DMS153 (cell line): ENCODE results near the gene CNTFR.
A peak's percentile ranks its signal among the peaks of the same experiment; 100 is the strongest.

Experiments used
- DNase-seq: peaks from one replicate; lab custom pipeline; 2025; lab: John Stamatoyannopoulos, UW

The CNTFR gene

GRCh38 chr9:34620061-34620994 is 30.8 kb upstream of the CNTFR start, which contains the start of gene DCTN3:
DCTN3 (minus strand) TSS chr9:34620495; CDS start chr9:34620464, 31 bp downstream.
- DNase-seq = peak; percentile 76

- no peak for DNase-seq
These were observed 25.6 kb upstream of the CNTFR start for GRCh38 chr9:34615132-34615531.

- DNase-seq = peak; percentile 59
These were observed 23.4 kb upstream of the CNTFR start for GRCh38 chr9:34612788-34613390.

GRCh38 chr9:34611811-34612787 is 22.6 kb upstream of the CNTFR start, which contains the start of gene RPP25L:
RPP25L (minus strand) TSS chr9:34612097; CDS start chr9:34611296, 801 bp downstream.
- DNase-seq = peak; percentile 65

- no peak for DNase-seq
These were observed 21.8 kb upstream of the CNTFR start for GRCh38 chr9:34611251-34611810.

GRCh38 chr9:34610434-34611206 is 21.1 kb upstream of the CNTFR start:
- DNase-seq = no peak

GRCh38 chr9:34607331-34607730 is 17.8 kb upstream of the CNTFR start:
- DNase-seq = no peak

- no peak for DNase-seq
These were observed 17.4 kb upstream of the CNTFR start for GRCh38 chr9:34606905-34607304.

GRCh38 chr9:34606190-34606589 is 16.7 kb upstream of the CNTFR start:
- DNase-seq = no peak

- DNase-seq = peak; percentile 23
These were observed 14.2 kb upstream of the CNTFR start for GRCh38 chr9:34603610-34604231.

- no peak for DNase-seq
These were observed 12.5 kb upstream of the CNTFR start for GRCh38 chr9:34601937-34602573.

GRCh38 chr9:34600908-34601307 is 11.4 kb upstream of the CNTFR start:
- no peak for DNase-seq

GRCh38 chr9:34599546-34599945 is 10.0 kb upstream of the CNTFR start:
- no peak for DNase-seq

- no peak for DNase-seq
These were observed 4.7 kb upstream of the CNTFR start for GRCh38 chr9:34594177-34594576.

- DNase-seq = no peak
These were observed 3.5 kb upstream of the CNTFR start for GRCh38 chr9:34592895-34593601.

GRCh38 chr9:34591917-34592866 is 2.7 kb upstream of the CNTFR start:
- no peak for DNase-seq

- DNase-seq = peak; percentile 13
These were observed 1.9 kb upstream of the CNTFR start for GRCh38 chr9:34591248-34591916.
